IMR-90 (cell line): Measurements from ENCODE around the gene GRM2. TPM values are rescaled to one million over a fixed set of nuclear protein-coding genes. Genes with fewer than 3 reads are reported as not detected.

Experiments
- ELK1 ChIP-seq: fragments of 150-350 bp; IDR thresholded peaks from 2 replicates; pipeline ENCODE4 v1.6.1; 2016; ENCODE audit warnings: low read depth, mild to moderate bottlenecking, low read length, moderate library complexity, borderline replicate concordance
- RCOR1 ChIP-seq: IDR thresholded peaks from 2 replicates; pipeline ENCODE4 v1.6.1; 2012; ENCODE audit warnings: mild to moderate bottlenecking, low read length, improper control_type of control experiment; ENCODE audit not compliant: insufficient replicate concordance
- RFX5 ChIP-seq: IDR thresholded peaks from 2 replicates; pipeline ENCODE4 v1.8.0; 2012; ENCODE audit warnings: low read depth, mild to moderate bottlenecking, low read length, moderate library complexity
- polyA plus RNA-seq, 3 experiments: library from polyadenylated mRNA; depleted of rRNA; stranded (reverse); fragments of >200 nt; gene quantifications; 2 replicates each; pipeline ENCODE4 v1.2.3, GENCODE V29; 2012; ENCODE audit warnings: low replicate concordance in 1 of 3
- total RNA-seq: library from RNA; depleted of rRNA; stranded (reverse); fragments of >200 nt; gene quantifications from 2 replicates; pipeline ENCODE4 v1.2.3, GENCODE V29; 2012

Gene GRM2
- total and polyA plus RNA-seq, 2 of the 4 experiments (the other 2 are of a cell fraction): under 0.01 to 0.14 TPM

- no peak for TF ChIP-seq ELK1
- no peak for TF ChIP-seq RCOR1
- no peak for TF ChIP-seq RFX5
Observed at GRCh38 chr3:51670823-51671733, 35.8 kb upstream of the GRM2 start, which contains the start of gene TEX264 (continued).
